IMR-90 (cell line): ENCODE results near the gene CHI3L1. TPM values are rescaled to one million over a fixed set of nuclear protein-coding genes. Genes with fewer than 3 reads are reported as not detected.

Source experiments
- ATAC-seq: fragments of 200-7000 bp; cut with Tn5 transposase; 2 replicates; pipeline ENCODE4 v1.9.1; 2020; ENCODE audit warnings: low read depth, mild to moderate bottlenecking, moderate library complexity
- BruUV-seq: library from RNA; stranded (reverse); fragments of 400-500 nt; replicated peaks from 2 replicates; lab custom pipeline; 2021; lab: Mats Ljungman, UMichigan
- CTCF ChIA-PET: fragments of 300-600 bp; formaldehyde crosslinking; extraction: SDS; loops from one replicate; lab custom pipeline; 2021; ENCODE audit warnings: antibody characterized with exemption; lab: Yijun Ruan, JAX
- POLR2A ChIA-PET: fragments of 300-600 bp; sonication (Branson Sonifier 250); formaldehyde crosslinking; loops from one replicate; lab custom pipeline; 2022; ENCODE audit warnings: antibody characterized with exemption; ENCODE audit not compliant: unreplicated experiment; lab: Charles Lee
- DNase-seq: peaks from one replicate; pipeline ENCODE4 v3.0.0; 2013
- H2AFZ ChIP-seq: replicated peaks from 2 replicates; pipeline ENCODE3; 2013; ENCODE audit warnings: low read length, mild to moderate bottlenecking; ENCODE audit not compliant: poor library complexity
- H2AK5ac ChIP-seq: 2 replicates; pipeline ENCODE4 v1.6.1; 2013; ENCODE audit warnings: low read depth, low read length, inconsistent platforms
- H2AK9ac ChIP-seq: replicated peaks from 2 replicates; pipeline ENCODE3; 2013; ENCODE audit warnings: mild to moderate bottlenecking, low read depth, low read length, moderate library complexity; ENCODE audit not compliant: poor library complexity
- H2BK120ac ChIP-seq: 2 replicates; pipeline ENCODE4 v1.6.1; 2013; ENCODE audit warnings: low read depth, low read length, inconsistent platforms
- H2BK15ac ChIP-seq: 3 replicates; pipeline ENCODE4 v1.6.1; 2013; ENCODE audit warnings: low read depth, low read length, inconsistent platforms
- H2BK20ac ChIP-seq: 2 replicates; pipeline ENCODE4 v1.6.1; 2013; ENCODE audit warnings: low read depth, mild to moderate bottlenecking, inconsistent platforms, low read length, moderate library complexity
- H2BK5ac ChIP-seq: 2 replicates; pipeline ENCODE4 v1.6.1; 2013; ENCODE audit warnings: mild to moderate bottlenecking, low read depth, low read length, inconsistent platforms; ENCODE audit not compliant: poor library complexity, severe bottlenecking
- H3K14ac ChIP-seq: replicated peaks from 2 replicates; pipeline ENCODE4 v1.6.1; 2013; ENCODE audit warnings: low read depth, low read length, inconsistent platforms
- H3K18ac ChIP-seq: 2 replicates; pipeline ENCODE4 v1.6.1; 2013; ENCODE audit warnings: low read depth, low read length, control low read depth
- H3K23ac ChIP-seq: 2 replicates; pipeline ENCODE4 v1.6.1; 2013; ENCODE audit warnings: low read depth, low read length, inconsistent platforms
- H3K27ac ChIP-seq: 2 replicates; pipeline ENCODE4 v1.5.1; 2013; ENCODE audit warnings: mild to moderate bottlenecking, control low read depth, low read length; ENCODE audit not compliant: insufficient read depth
- H3K27me3 ChIP-seq: 2 replicates; pipeline ENCODE4 v1.6.1; 2013; ENCODE audit warnings: low read length; ENCODE audit not compliant: control insufficient read depth, insufficient read depth
- H3K36me3 ChIP-seq: 2 replicates; pipeline ENCODE4 v1.6.1; 2013; ENCODE audit warnings: low read length, mixed read lengths; ENCODE audit not compliant: control insufficient read depth, insufficient read depth
- H3K4ac ChIP-seq: 2 replicates; pipeline ENCODE4 v1.6.1; 2013; ENCODE audit warnings: low read depth, low read length, inconsistent platforms
- H3K4me1 ChIP-seq: 2 replicates; pipeline ENCODE4 v1.6.1; 2013; ENCODE audit warnings: low read length, mixed read lengths; ENCODE audit not compliant: control insufficient read depth, insufficient read depth
- H3K4me2 ChIP-seq: 2 replicates; pipeline ENCODE4 v1.6.1; 2013; ENCODE audit warnings: low read depth, mild to moderate bottlenecking, control low read depth, low read length, moderate library complexity
- H3K4me3 ChIP-seq: 2 replicates; pipeline ENCODE4 v1.5.1; 2013; ENCODE audit warnings: low read depth, mild to moderate bottlenecking, control low read depth, low read length, moderate library complexity; ENCODE audit not compliant: insufficient read depth
- H3K56ac ChIP-seq: 2 replicates; pipeline ENCODE4 v1.6.1; 2013; ENCODE audit warnings: low read length, inconsistent platforms; ENCODE audit not compliant: insufficient read depth; ENCODE audit errors: extremely low read depth
- H3K79me1 ChIP-seq, 2 experiments: 2 replicates each; pipeline ENCODE4 v1.6.1; 2013; ENCODE audit warnings: low read length in 2 of 2, inconsistent platforms in 1 of 2, low read depth in 1 of 2
- H3K9ac ChIP-seq: 2 replicates; pipeline ENCODE4 v1.6.1; 2013; ENCODE audit warnings: low read depth, low read length, control low read depth
- H3K9me1 ChIP-seq: 2 replicates; pipeline ENCODE4 v1.6.1; 2013; ENCODE audit warnings: low read length, inconsistent platforms; ENCODE audit not compliant: insufficient read depth
- H3K9me3 ChIP-seq: 2 replicates; pipeline ENCODE4 v1.6.1; 2013; ENCODE audit warnings: low read length; ENCODE audit not compliant: control insufficient read depth, insufficient read depth
- H4K20me1 ChIP-seq: 2 replicates; pipeline ENCODE4 v1.6.1; 2013; ENCODE audit warnings: low read length, inconsistent platforms; ENCODE audit not compliant: insufficient read depth
- H4K5ac ChIP-seq: 2 replicates; pipeline ENCODE4 v1.6.1; 2013; ENCODE audit warnings: mild to moderate bottlenecking, low read depth, low read length, control low read depth
- H4K8ac ChIP-seq, 2 experiments: 2 replicates each; pipeline ENCODE4 v1.6.1; 2013; ENCODE audit warnings: low read depth in 2 of 2, low read length in 2 of 2, control low read depth in 1 of 2, inconsistent platforms in 1 of 2
- H4K91ac ChIP-seq: 2 replicates; pipeline ENCODE4 v1.6.1; 2013; ENCODE audit warnings: low read depth, low read length, inconsistent platforms; ENCODE audit not compliant: insufficient read depth
- CTCF ChIP-seq: conservative IDR thresholded peaks from 2 replicates; pipeline ENCODE4 v1.5.1; 2012; ENCODE audit warnings: mild to moderate bottlenecking, low read depth, low read length, improper control_type of control experiment
- MAFK ChIP-seq: IDR thresholded peaks from 2 replicates; pipeline ENCODE4 v1.6.1; 2012; ENCODE audit warnings: low read depth, low read length, improper control_type of control experiment
- MXI1 ChIP-seq: IDR thresholded peaks from 2 replicates; pipeline ENCODE4 v1.6.1; 2012; ENCODE audit warnings: low read depth, mild to moderate bottlenecking, low read length, moderate library complexity, borderline replicate concordance
- WGBS, 2 experiments: methylation state at CpG; one replicate each; pipeline versions ENCODE4 v1.1.5 to v1.1.7; 2013; ENCODE audit warnings: missing lambda C conversion rate in 2 of 2; ENCODE audit not compliant: insufficient read length in 1 of 2; ENCODE audit errors: extremely low coverage in 2 of 2; 5-methylcytosine and 5-hydroxymethylcytosine counted together
- dilution Hi-C: fragments of 300-500 bp; cut with HindIII; formaldehyde crosslinking; loops from one replicate; pipeline ENCODE4 v1.14.3; 2018; ENCODE audit warnings: low sequenced_read_pairs; ENCODE audit not compliant: unreplicated experiment
- in situ Hi-C: fragments of 300-500 bp; cut with MboI; formaldehyde crosslinking; loops from 3 replicates; pipeline ENCODE4 v1.14.3; 2019; ENCODE audit warnings: low sequenced_read_pairs, inconsistent platforms, mixed read lengths
- intact Hi-C: fragments of 100-400 bp; cut with micrococcal nuclease; formaldehyde crosslinking; loops from 2 replicates; pipeline ENCODE4 v1.10.0; 2022
- polyA plus RNA-seq, 3 experiments: library from polyadenylated mRNA; depleted of rRNA; stranded (reverse); fragments of >200 nt; gene quantifications; 2 replicates each; pipeline ENCODE4 v1.2.3, GENCODE V29; 2012; ENCODE audit warnings: low replicate concordance in 1 of 3
- total RNA-seq: library from RNA; depleted of rRNA; stranded (reverse); fragments of >200 nt; gene quantifications from 2 replicates; pipeline ENCODE4 v1.2.3, GENCODE V29; 2012

The CHI3L1 gene
- total and polyA plus RNA-seq, 2 of the 4 experiments (the other 2 are of a cell fraction), result 0.17 TPM; not detected in 1

- TF ChIP-seq CTCF (no peak), MAFK (no peak), MXI1 (no peak)
- intact Hi-C loops (no loop called here), in situ Hi-C loops (no loop called here), dilution Hi-C loops (no loop called here)
- H4K5ac ChIP-seq, result no peak overlapping the region
- no peaks in the 10 kb centered on the region; the same call in none of the 2 replicates for H3K9me1 ChIP-seq
- H3K4me3 ChIP-seq, result no peak overlapping the region
- no CpG with 5 or more reads among the region's 2 CpGs for WGBS, 2 experiments
- no peak overlapping the region for H3K56ac ChIP-seq
- DNase-seq (no peak), ATAC-seq (no peak)
- no peak overlapping the region for H3K4ac ChIP-seq
- no peak overlapping the region for H2BK120ac ChIP-seq
- no TSS peak for BruUV-seq
- peaks cover 18% of the 10 kb centered on the region for H3K27me3 ChIP-seq
- H2BK15ac ChIP-seq, result no peak overlapping the region
- no peaks in the 10 kb centered on the region for H3K79me1 ChIP-seq
- no peak overlapping the region for H4K8ac ChIP-seq
- no peak overlapping the region for H4K91ac ChIP-seq
- no peak overlapping the region for H3K4me2 ChIP-seq
- H3K36me3 ChIP-seq, result no peaks in the 10 kb centered on the region
- H2AK5ac ChIP-seq, result no peak overlapping the region
- POLR2A ChIA-PET, result no interaction called here
- no peak overlapping the region for H2AK9ac ChIP-seq
- H3K4me1 ChIP-seq, result peaks cover 7% of the 10 kb centered on the region
- H3K23ac ChIP-seq, result no peak overlapping the region
- H3K9me3 ChIP-seq, result no peaks in the 10 kb centered on the region
- no peak overlapping the region for H3K14ac ChIP-seq
- CTCF ChIA-PET, result no interaction called here
- H3K27ac ChIP-seq, result no peak overlapping the region
- H2AFZ ChIP-seq, result no peak overlapping the region
- no peak overlapping the region for H3K18ac ChIP-seq
- no peak overlapping the region for H3K9ac ChIP-seq
- no peak overlapping the region for H2BK20ac ChIP-seq
- no peak overlapping the region for H2BK5ac ChIP-seq
- H4K20me1 ChIP-seq, result no peaks in the 10 kb centered on the region
Measured at GRCh38 chr1:203190949-203191348, 4.4 kb upstream of the CHI3L1 start.
